GM19455 (cell line): Measurements from ENCODE around the gene CRY2.
"Not testable (repeated sequence)": the region's sequence is repeated elsewhere in the genome, so short reads cannot be mapped to it uniquely, and the experiment has no call there.

ENCODE experiments used
- ATAC-seq: cut with Tn5 transposase; IDR thresholded peaks from one replicate; pipeline ENCODE4 v1.9.1; 2021; ENCODE audit not compliant: unreplicated experiment

Gene CRY2

GRCh38 chr11:45846974-45847910 lies at the start of gene CRY2:
Gene CRY2, plus strand, starts transcription at chr11:45847475. Its CDS starts 16 bp downstream, at chr11:45847491.
- ATAC-seq = peak; percentile 94

DNA sequence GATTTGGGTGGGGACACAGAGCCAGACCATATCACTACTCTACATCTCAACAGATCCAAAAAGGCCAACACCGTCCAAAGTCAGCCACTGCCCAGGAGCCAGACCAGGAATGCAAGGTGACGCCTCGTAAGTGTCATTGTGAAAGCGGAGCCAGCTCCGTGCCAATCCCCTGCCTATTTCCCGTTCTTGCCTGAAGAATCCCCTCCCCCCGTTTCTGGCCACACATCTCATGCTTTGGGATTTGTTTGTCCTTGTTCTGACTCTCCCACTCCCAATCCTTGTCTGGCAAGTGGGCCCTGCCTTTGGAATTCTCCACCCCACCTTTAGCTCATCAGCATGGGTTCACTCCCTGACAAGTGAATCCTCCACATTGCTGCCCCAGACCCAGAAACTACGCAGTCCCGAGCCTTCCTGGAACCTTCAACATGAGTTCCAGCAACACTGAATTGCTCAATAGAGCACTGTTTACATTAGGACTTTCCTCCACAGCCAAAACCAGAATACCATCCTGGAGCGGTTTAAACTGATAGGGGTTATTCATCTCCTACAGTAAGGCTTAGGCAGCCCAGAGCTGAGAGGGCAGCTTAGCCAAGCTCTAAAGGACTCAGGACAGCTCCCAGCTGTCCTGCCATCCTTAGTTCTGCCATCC lies 48.4 kb upstream of the CRY2 start:
- no peak for ATAC-seq

DNA sequence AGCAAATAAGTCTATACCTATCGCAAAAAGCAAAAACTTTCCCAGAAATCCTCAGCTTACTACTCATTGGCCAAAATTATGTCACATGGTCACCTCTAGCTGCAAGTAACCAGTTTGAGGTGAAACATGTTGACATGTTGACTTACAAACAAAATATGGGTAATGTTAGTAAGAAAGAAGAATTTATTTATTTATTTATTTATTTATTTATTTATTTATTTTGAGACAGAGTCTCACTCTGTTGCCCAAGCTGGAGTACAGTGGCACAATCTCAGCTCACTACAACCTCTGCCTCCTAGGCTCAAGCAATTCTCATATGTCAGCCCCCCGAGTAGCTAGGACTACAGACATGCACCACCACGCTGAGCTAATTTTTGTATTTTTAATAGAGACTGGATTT lies 47.7 kb upstream of the CRY2 start:
- no peak for ATAC-seq

DNA sequence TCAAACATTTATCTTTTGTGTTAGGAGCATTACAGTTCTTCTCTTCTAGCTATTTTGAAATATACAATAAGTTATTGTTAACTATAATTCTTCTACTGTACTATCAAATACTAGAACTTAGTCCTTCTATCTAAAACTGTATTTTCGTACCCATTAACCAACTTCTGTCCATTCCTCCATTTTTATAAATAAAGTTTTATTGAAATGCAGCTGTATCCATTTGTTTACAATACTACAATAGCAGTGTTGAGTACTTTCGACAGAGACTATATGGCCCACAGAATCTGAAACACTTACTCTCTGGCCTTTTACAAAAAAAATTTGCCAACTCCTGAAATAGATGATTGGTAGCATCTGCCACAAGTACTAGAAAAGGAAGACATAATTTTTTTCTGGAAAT lies 47.0 kb upstream of the CRY2 start:
- no peak for ATAC-seq

- no peak for ATAC-seq
Observed at GRCh38 chr11:45801723-45802315, 45.5 kb upstream of the CRY2 start.

GRCh38 chr11:45802531-45803317 lies 44.6 kb upstream of the CRY2 start:
- ATAC-seq = no peak

GRCh38 chr11:45803971-45804760 lies 43.1 kb upstream of the CRY2 start:
- ATAC-seq = peak; percentile 22

DNA sequence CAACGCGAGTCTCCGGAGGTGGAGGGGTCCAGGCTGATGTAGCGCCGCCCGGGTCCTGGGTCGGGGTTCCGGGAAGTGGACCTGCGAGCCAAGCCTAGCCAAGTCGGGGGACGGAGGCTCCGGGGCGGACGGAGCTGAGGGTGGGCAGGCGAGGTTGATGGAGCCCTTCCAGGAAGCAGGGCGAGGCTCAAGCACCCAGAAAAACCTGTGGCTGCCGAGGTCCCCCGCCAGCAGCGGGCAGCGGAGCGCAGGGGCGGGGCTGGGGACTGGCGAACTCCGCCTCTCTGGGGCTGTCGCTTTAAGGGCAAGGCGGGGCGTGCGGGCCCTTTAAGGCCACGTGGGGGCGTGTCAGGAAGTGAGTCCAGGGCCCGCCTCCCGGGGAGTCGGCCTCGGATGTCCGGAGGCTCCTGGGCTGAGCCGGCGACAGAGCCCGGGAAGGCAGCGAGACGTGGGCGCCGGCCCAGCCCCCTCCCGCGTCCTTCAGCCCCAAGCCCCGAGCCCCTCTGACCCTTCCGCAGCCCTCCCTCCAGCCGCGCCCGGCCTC lies 42.4 kb upstream of the CRY2 start, which contains the start of gene SLC35C1:
SLC35C1 (plus strand) TSS at position 389 of the 544 bp plus-strand sequence. CDS start 653 bp downstream, outside the sequence.
- ATAC-seq = peak; percentile 94

- ATAC-seq = peak; percentile 29
Observed at GRCh38 chr11:45805305-45806071, 41.8 kb upstream of the CRY2 start.

DNA sequence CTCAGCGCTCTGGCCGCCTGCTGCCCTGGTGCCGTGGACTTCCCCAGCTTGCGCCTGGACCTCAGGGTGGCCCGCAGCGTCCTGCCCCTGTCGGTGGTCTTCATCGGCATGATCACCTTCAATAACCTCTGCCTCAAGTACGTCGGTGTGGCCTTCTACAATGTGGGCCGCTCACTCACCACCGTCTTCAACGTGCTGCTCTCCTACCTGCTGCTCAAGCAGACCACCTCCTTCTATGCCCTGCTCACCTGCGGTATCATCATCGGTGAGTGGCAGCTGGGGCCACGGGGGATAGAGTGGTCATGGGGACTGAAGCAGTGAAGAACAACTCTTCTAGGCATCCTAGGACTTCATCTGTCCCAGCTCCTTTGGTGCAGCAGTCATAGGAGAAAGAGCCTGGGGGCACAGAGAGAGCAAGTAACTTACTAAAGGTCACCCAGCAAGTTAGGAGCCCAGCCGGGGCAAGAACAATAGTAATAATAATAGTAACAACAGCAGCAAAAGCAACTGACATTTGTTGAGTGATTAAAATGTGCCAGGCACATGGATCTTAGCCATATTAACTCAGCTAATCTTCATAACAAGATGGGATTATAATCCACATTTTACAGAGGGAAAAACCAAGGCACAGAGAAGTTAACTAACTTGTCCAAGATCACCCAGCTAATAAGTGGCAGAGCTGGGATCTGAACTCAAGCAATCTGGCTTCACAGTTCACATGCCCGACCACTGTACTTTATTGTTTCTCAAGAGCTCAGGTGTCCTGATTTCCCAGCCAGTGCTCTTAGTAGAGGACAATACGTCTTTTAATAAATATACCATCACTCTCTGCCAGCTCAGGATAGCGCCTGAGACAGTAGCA lies 41.0 kb upstream of the CRY2 start:
- ATAC-seq = no peak

DNA sequence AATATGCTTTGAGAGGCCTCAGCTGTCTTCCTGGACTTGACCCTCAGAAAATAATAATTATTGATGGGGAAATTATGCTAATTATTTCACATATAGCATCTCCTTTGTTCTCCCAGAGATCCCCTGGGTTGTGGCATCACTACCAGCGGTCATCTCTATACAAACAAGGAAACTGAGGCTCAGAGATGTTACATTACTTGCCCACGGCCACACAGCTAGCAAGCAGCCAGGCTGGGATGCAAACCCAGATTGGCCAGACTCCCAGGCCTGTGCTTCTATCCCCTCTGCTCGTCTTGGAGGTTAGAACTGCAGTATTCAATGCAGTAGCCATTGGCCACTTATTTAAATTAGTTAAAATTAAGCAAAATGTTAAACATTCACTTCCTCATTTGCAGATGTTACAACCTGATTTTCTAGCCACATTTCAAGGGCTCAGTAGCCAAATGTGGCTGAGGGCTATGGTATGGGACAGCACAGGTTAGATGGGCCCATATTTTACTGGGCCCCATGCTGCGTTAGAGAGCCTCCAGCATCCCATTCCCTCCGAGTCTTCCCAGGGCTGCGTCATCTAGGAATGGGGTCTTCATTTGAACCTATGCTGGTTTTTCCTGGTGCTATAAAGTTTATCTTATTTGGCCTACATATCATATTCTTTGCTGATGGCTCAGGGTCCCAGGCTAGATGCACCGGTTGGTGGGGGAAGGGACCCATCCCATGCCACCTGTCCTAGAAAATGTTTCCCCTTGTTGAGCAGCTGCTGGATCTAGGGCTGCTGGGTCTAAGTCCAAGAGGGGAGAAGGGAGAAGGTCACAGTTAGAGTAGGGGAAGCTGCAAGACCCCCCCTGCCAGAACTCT lies 40.1 kb upstream of the CRY2 start:
- no peak for ATAC-seq

- ATAC-seq = no peak
Observed at GRCh38 chr11:45807792-45808238, 39.5 kb upstream of the CRY2 start.

DNA sequence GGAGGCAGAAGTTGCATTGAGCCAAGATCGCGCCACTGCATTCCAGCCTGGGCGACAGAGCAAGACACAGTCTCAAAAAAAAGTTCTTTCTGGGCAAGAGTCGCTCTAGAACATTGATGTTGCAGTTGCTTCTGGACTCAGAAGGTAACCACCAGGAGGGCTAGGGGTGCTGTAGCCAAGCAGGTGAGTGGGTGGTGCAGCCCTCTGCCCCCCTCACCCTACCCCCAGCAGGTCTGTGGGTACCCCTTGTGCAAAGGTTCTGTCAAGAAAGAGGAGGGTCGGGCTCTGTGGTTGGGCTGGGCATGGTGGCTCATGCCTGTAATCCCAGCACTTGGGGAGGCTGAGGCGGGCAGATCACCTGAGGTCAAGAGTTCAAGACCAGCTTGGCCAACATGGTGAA lies 38.8 kb upstream of the CRY2 start:
- ATAC-seq = not testable (repeated sequence)

GRCh38 chr11:45809456-45810395 lies 37.5 kb upstream of the CRY2 start:
- ATAC-seq = no peak

- ATAC-seq = no peak
Observed at GRCh38 chr11:45810431-45811108, 36.7 kb upstream of the CRY2 start.

DNA sequence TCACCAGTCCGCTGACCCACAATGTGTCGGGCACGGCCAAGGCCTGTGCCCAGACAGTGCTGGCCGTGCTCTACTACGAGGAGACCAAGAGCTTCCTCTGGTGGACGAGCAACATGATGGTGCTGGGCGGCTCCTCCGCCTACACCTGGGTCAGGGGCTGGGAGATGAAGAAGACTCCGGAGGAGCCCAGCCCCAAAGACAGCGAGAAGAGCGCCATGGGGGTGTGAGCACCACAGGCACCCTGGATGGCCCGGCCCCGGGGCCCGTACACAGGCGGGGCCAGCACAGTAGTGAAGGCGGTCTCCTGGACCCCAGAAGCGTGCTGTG lies 36.2 kb upstream of the CRY2 start:
- no peak for ATAC-seq
